Ovary (tissue), 9 donors: Measurements from ENCODE around the gene BST2. TPM values are rescaled to one million over a fixed set of nuclear protein-coding genes. Genes with fewer than 3 reads are reported as not detected.
A peak's percentile ranks its signal among the peaks of the same experiment; 100 is the strongest.

ENCODE experiments used
- DNase-seq, 5 donors: peaks; one replicate each; pipeline ENCODE4 v3.0.0-alpha.2; 2019 to 2020
- H3K27ac ChIP-seq, 2 donors: fragments of 200-600 bp; one replicate each; pipeline versions ENCODE4 v1.5.1 to v1.8.0; 2019 to 2022
- H3K27me3 ChIP-seq: fragments of 200-600 bp; one replicate; pipeline ENCODE4 v1.8.0; 2022
- H3K36me3 ChIP-seq: fragments of 200-600 bp; sonication (generic); one replicate; pipeline ENCODE4 v1.5.1; 2019
- H3K4me1 ChIP-seq: one replicate; pipeline ENCODE4 v1.8.1; 2013; ENCODE audit warnings: mild to moderate bottlenecking, moderate library complexity; ENCODE audit not compliant: insufficient read depth
- H3K4me3 ChIP-seq: fragments of 200-600 bp; sonication (generic); one replicate; pipeline ENCODE4 v1.5.1; 2017
- H3K9me3 ChIP-seq, 2 donors: fragments of 200-600 bp in 1 of 2; sonication (generic) in 1 of 2; one replicate each; pipeline versions ENCODE4 v1.5.1 to v1.8.1; 2013 to 2019; ENCODE audit warnings: mild to moderate bottlenecking in 1 of 2, moderate library complexity in 1 of 2
- CTCF ChIP-seq, 3 donors: fragments of 450-650 bp in 2 of 3; fragments of 200-600 bp in 1 of 3; IDR thresholded peaks; one replicate each; pipeline versions ENCODE4 v1.5.1 to v1.8.0; 2016 to 2022; ENCODE audit warnings: antibody characterized with exemption in 3 of 3, mild to moderate bottlenecking in 1 of 3
- EP300 ChIP-seq: sonication (generic); formaldehyde crosslinking; IDR thresholded peaks from one replicate; pipeline ENCODE4 v1.6.1; 2017; ENCODE audit warnings: antibody characterized with exemption
- POLR2A ChIP-seq: fragments of 450-650 bp; IDR thresholded peaks from one replicate; pipeline ENCODE4 v1.6.1; 2017; ENCODE audit warnings: antibody characterized with exemption, mild to moderate bottlenecking, moderate library complexity
- WGBS, 3 donors: extraction: QIAGEN DNeasy Blood & Tissue Kit in 1 of 3; methylation state at CpG; one replicate each; pipeline versions ENCODE4 v1.1.5 to v1.1.7; 2013 to 2017; 5-methylcytosine and 5-hydroxymethylcytosine counted together
- intact Hi-C, 4 donors: fragments of 100-400 bp; cut with DNase I; formaldehyde crosslinking; loops; one replicate each; pipeline versions ENCODE4 v1.11.0 to v1.15.1; 2022 to 2023
- polyA plus RNA-seq, 2 donors: library from polyadenylated mRNA; stranded (reverse); fragments of 200-250 nt in 1 of 2; fragments of 350-450 nt in 1 of 2; fragmentation: Illumina TruSeq in 1 of 2; extraction: RNeasy Lipid Tissue Mini Kit (QIAGEN cat#74804) in 1 of 2; gene quantifications; one replicate each; pipeline ENCODE4 v1.2.3, GENCODE V29; 2013 to 2014
- total RNA-seq, 7 donors: library from RNA; depleted of rRNA in 2 of 7; stranded (reverse); fragments of >200 nt in 2 of 7; fragmentation: NEBNext Ultra II Directional in 3 of 7; extraction: Animal tissue kit (Norgen Biotek cat#: 25700) in 3 of 7; gene quantifications; one replicate each; pipeline versions ENCODE4 v1.1.0 to v1.2.4, GENCODE V29; 2016 to 2023
- donor health status: DM: no; HTN: no; CAD: no; lungs with moderate emphysema.
- donor health status: DM: no; HTN: no; CAD: no.
- donor health status: Bipolar disorder and iron deficiency.
- donor health status: DM: yes; HTN: yes; CAD: no.
- donor health status: DM: no; HTN: no; CAD: no.
- donor health status: DM: yes; HTN: yes; CAD: no.

Gene BST2
- total and polyA plus RNA-seq, 9 donors, result 207 to 760 (median 557) TPM

- no peak for TF ChIP-seq CTCF (IDR thresholded peaks at IDR 0.05)
- no peak for TF ChIP-seq EP300
- no peak for TF ChIP-seq POLR2A
- Histone ChIP-seq H3K4me3 (no peak overlapping the region), H3K4me1 (peaks cover 1% of the 10 kb centered on the region), H3K27me3 (no peaks in the 10 kb centered on the region), H3K27ac (no peak overlapping the region), H3K36me3 (no peaks in the 10 kb centered on the region), H3K9me3 (no peaks in the 10 kb centered on the region)
- intact Hi-C loops, result no loop called here
- WGBS, 3 donors, result 94 to 99% (median 99%) methylated on average over 5 of the region's 5 CpGs
- DNase-seq, result no peak
Observed at GRCh38 chr19:17380426-17381138, 24.8 kb downstream of the BST2 start.

- Histone ChIP-seq H3K36me3 (no peaks in the 10 kb centered on the region), H3K4me1 (peaks cover 1% of the 10 kb centered on the region), H3K4me3 (no peak overlapping the region), H3K9me3 (no peaks in the 10 kb centered on the region), H3K27ac (no peak overlapping the region), H3K27me3 (no peaks in the 10 kb centered on the region)
- DNase-seq, result no peak
- TF ChIP-seq POLR2A, result no peak
- TF ChIP-seq CTCF (IDR thresholded peaks at IDR 0.05), result no peak
- no peak for TF ChIP-seq EP300
- intact Hi-C loops, result no loop called here
- 40 to 50% (median 46%) methylated on average over 14 of the region's 14 CpGs for WGBS, 3 donors
Observed at GRCh38 chr19:17379221-17379631, 26.2 kb downstream of the BST2 start.

- Histone ChIP-seq H3K27me3 (no peaks in the 10 kb centered on the region), H3K4me1 (peaks cover 1% of the 10 kb centered on the region), H3K27ac (no peak overlapping the region), H3K4me3 (no peak overlapping the region), H3K36me3 (no peaks in the 10 kb centered on the region), H3K9me3 (no peaks in the 10 kb centered on the region)
- intact Hi-C loops, result no loop called here
- TF ChIP-seq POLR2A, result no peak
- TF ChIP-seq CTCF (IDR thresholded peaks at IDR 0.05), result no peak
- TF ChIP-seq EP300, result no peak
- 82 to 88% (median 83%) methylated on average over 13 of the region's 13 CpGs for WGBS, 3 donors
- no peak for DNase-seq
Observed at GRCh38 chr19:17378271-17378670, 27.2 kb downstream of the BST2 start.

DNA sequence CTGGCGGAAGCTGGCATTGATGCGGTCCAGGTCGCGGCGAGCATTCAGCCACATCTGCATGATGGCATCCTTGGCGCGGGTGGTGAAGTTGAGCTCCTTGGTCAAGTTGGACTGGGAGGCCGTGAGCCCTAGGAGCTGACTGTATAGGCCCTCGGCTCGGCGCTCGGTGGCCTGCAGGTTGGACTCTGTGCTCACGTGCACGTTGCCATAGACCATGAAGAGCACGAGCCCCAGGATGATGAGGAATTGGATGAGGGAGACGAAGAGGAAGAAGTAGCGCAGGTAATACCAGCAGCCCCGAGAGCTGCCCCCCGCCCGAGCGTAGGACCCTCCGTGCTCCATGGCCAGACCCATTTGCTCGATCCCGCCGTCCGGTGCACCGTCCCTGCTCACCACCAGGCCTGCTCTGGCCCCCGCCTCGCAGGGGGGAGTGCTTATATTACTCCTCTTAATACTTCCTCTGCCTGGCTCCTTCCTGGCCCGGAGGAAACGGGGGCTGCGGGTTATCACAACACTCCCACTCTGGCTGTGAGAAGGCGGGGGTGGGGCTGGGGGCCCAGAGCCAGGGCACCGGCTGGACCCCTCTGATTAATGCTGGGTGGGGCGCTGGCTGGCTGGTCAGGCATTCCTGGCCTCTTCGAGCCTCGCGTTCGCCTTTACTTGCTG is 28.4 kb downstream of the BST2 start, which contains the start of gene PLVAP:
Gene PLVAP, minus strand, starts transcription at position 408 of the 666 bp plus-strand sequence. Its CDS starts 54 bp downstream, at position 354.
- intact Hi-C loops, result no loop called here
- no peak within 1 kb of the TSS for H3K27ac ChIP-seq
- DNase-seq, result no peak
- H3K27me3 ChIP-seq, result no peaks in the 10 kb centered on the region
- no peaks in the 10 kb centered on the region for H3K9me3 ChIP-seq
- TF ChIP-seq EP300, result no peak
- TF ChIP-seq POLR2A, result no peak
- no peak for TF ChIP-seq CTCF (IDR thresholded peaks at IDR 0.05)
- 44 to 59% (median 54%) methylated on average over 39 of the region's 39 CpGs for WGBS, 3 donors
- no peaks in the 10 kb centered on the region for H3K36me3 ChIP-seq
- peak within 1 kb of the TSS; percentile 2 for H3K4me3 ChIP-seq
- H3K4me1 ChIP-seq, result no peaks in the 10 kb centered on the region
